Measurements from ENCODE around the gene GPX1. TPM values are rescaled to one million over a fixed set of nuclear protein-coding genes. Genes with fewer than 3 reads are reported as not detected.

Gene GPX1
- total RNA-seq, 1 donor from 2014 or later, result 272 TPM

DNA sequence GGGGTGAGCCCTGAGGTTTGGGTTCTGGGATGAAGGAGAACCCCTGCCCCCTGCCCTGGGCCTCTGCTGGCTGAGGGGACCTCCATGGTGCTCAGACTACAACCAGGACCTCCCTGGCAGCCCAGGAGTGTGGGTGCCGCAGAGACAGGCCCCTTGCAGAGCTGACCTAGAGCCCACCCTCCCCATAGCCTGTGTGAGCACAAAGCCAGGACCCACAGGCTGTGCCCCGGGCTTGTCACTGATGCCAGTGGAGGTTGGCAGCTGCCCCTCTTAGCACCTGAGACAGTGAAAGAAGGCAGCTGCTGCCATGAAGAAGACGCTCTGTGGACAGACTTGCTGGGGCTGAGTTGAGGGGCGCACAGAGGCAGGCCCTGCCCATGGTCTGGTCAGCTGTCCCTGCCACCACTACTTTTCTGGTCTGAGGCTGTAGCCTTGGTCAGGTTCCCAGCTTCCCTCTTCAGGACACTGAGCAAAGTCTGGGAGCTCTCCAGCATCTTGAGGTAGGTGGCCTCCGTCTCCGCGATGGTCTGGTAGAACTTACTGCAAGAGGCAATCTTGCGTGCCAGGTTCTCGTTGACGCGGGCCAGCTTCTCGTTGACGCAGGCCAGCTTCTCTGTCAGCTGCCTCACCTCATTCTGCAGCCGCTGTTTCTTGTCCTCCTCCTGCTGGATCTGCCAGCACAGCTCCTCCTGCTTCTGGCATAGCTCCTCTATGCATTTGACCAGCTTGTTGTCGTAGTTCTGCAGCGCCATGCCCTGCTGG lies 41.3 kb downstream of the GPX1 start:
- ATAC-seq, result no peak

DNA sequence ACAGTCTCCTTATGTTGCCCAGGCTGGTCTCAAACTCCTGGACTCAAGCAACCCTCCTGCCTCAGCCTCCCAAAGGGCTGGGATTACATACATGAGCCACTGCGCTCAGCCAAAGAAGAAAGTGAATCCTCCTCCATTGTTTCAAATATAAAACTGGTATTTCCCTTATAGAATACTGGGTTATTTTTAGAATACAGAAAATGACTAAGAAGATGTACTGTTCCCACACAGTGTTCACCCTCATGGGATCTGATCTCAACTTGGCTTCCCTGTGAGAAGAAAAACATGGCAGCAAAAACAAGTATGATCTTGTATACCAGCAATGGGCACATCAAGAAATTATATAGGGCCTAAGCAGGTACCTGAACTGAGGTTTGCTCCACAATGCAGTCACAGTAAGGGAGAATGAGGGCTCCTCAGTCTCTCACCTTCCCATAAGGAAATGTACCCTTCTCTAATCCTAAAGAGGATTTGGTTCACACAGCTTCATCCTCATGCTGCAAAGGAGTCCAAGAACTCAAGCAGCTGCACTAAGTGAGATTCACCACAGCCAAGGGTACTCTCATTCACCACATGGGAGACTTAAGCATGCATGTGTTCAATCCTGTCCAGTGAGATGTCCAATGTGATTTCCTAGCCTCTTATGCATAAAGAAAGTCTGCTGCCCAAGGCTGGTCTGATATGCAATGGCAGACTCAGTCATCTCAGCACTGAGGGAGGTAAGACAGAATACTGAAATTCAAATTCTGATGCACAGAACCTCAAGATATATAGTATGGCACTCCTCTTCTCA lies 44.1 kb downstream of the GPX1 start:
- DNase-seq (ENCODE audit: low spot score) (no peak), ATAC-seq (no peak)

More for the DNA sequence above, 41.3 kb downstream of the GPX1 start:
- no peak for DNase-seq (ENCODE audit: low spot score)

DNA sequence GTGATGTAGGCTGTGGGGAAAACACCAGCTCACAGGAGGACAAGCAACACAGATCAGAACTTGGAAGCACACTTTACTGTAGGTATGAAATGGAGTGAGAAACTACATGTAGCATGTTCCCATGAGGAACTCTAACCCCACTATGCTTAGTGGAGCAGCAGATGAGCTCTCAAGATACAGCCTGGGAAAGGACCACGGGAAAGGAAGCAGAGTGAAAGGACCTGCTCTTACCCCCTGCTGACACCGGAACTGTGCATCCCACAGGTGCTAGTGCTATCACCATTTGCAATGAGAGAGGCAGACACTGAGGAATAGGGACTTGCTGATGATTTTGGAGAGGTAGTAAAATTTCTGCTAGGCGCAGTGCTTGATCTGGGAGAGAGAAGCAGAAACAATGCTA lies 46.9 kb downstream of the GPX1 start:
- DNase-seq (ENCODE audit: low spot score) (no peak), ATAC-seq (no peak)

DNA sequence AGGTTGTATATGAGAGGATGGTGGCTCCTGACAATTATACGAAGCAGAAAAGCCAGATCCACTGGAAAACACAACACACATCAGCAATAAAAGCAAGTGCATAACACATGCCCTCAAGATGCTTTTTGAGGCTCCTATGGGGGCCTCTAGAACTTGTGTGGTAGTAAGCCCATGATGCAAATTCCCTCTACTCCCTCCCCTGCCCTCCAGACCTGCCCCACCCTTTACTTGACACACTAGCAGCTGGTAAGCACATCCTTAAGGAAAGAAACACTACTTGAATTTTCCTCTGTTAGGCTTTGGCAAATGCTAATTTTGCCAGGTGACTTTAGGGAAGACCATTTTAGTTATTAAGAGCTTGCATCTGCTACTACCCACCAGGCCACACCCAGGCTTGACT lies 47.5 kb downstream of the GPX1 start:
- ATAC-seq (no peak), DNase-seq (ENCODE audit: low spot score) (no peak)

Other genes with a start within 250 kb of the GPX1 start
- 37.1 TPM for gene USP19, start 237.5 kb downstream of the GPX1 start, total RNA-seq
- 172 TPM for gene LAMB2, start 225.3 kb downstream of the GPX1 start, total RNA-seq
- 9.2 TPM for gene CCDC71, start 192.0 kb downstream of the GPX1 start, total RNA-seq
- 14.0 TPM for gene KLHDC8B, start 186.8 kb downstream of the GPX1 start, total RNA-seq
- gene C3orf62, start 81.1 kb downstream of the GPX1 start, total RNA-seq, result 1.9 TPM
- 19.7 TPM for gene USP4, start 18.3 kb downstream of the GPX1 start, total RNA-seq
- 155 TPM for gene RHOA, start 53.6 kb upstream of the GPX1 start, total RNA-seq
- gene TCTA, start 54.1 kb upstream of the GPX1 start, total RNA-seq, result 23.4 TPM
- 46.8 TPM for gene AMT, start 64.1 kb upstream of the GPX1 start, total RNA-seq
- gene NICN1, start 71.0 kb upstream of the GPX1 start, total RNA-seq, result 9.1 TPM
- gene DAG1, start 111.9 kb upstream of the GPX1 start, total RNA-seq, result 59.6 TPM
- 0.73 TPM for gene BSN, start 196.1 kb upstream of the GPX1 start, total RNA-seq